HG03565 (cell line): ENCODE data around the gene LAIR1.
"Not testable (repeated sequence)": the region's sequence is repeated elsewhere in the genome, so short reads cannot be mapped to it uniquely, and the experiment has no call there.

Experiments
- ATAC-seq: cut with Tn5 transposase; IDR thresholded peaks from one replicate; pipeline ENCODE4 v1.9.1; 2021; ENCODE audit warnings: mild to moderate bottlenecking, moderate library complexity; ENCODE audit not compliant: unreplicated experiment

Gene LAIR1

GRCh38 chr19:54364775-54365257 lies at the start of gene LAIR1:
LAIR1 (minus strand) TSS chr19:54364931; CDS start chr19:54364804, 127 bp downstream.
- ATAC-seq: no peak

GRCh38 chr19:54414156-54414555 lies 49.4 kb upstream of the LAIR1 start:
- ATAC-seq: no peak

GRCh38 chr19:54412877-54413276 lies 48.1 kb upstream of the LAIR1 start:
- ATAC-seq: no peak

GRCh38 chr19:54411033-54411432 lies 46.3 kb upstream of the LAIR1 start:
- ATAC-seq: no peak

GRCh38 chr19:54408456-54409026 lies 43.8 kb upstream of the LAIR1 start:
- ATAC-seq: no peak

GRCh38 chr19:54407780-54408179 lies 43.0 kb upstream of the LAIR1 start:
- no peak for ATAC-seq

GRCh38 chr19:54405628-54406027 lies 40.9 kb upstream of the LAIR1 start:
- no peak for ATAC-seq

DNA sequence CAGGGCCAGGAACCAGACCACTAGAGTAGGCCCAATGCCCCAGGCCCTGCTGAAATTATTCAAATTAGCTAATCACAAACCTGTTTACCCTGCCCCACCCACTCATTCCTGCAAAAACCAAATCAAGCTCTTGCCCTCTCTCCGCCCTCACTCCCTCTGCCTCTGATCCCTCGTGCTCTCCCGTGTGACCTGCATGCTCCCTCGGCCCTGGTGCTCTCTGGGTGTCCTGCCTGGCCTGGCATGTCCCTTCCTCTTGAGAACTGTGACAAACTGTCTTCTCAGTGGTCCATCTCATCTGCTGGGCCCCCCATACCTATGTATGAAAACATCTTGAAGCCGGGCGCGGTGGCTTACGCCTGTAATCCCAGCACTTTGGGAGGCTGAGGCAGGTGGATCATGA lies 38.3 kb upstream of the LAIR1 start:
- ATAC-seq: no peak

DNA sequence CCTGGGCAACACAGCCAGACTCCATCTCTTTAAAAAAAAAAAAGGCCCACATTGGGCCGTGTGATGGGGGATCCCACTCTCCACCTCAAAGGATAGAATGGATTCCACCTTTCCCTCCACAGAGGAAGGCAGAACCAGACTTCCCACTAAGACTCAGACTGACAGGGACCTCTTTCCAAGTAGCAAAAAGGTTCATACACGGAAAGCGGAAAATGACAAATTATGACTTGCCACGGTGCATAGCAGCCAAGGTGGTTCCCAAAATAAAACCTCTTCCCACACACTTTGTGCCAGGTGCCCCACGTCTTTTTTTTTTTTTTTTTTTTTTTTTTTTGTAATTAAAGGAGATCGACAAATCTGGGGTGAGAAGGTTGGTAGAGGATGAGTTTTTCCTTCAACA lies 36.2 kb upstream of the LAIR1 start:
- no peak for ATAC-seq

DNA sequence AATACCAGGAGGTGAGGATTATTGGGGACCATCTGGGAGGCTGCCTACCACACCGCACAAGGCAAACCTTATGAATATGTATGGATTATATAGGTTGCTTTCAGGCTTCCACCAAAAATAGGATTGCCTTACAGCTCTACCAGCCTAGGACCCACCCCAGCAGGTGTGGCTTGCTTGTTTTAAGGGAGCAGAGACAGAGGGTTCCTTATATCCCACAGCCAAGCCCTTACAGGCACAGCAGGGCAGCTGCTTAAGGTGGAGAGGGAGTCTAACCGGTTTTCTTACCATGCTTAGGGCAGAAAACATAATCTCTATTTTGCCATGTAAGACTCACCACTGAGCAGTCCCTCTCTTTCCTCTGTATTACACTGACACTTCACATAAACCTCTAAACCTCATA lies 34.5 kb upstream of the LAIR1 start:
- no peak for ATAC-seq

- ATAC-seq: no peak
These were observed 31.0 kb upstream of the LAIR1 start for GRCh38 chr19:54395685-54396084.

- no peak for ATAC-seq
These were observed 28.6 kb upstream of the LAIR1 start for GRCh38 chr19:54393381-54393780.

GRCh38 chr19:54392105-54392504 lies 27.4 kb upstream of the LAIR1 start:
- no peak for ATAC-seq

DNA sequence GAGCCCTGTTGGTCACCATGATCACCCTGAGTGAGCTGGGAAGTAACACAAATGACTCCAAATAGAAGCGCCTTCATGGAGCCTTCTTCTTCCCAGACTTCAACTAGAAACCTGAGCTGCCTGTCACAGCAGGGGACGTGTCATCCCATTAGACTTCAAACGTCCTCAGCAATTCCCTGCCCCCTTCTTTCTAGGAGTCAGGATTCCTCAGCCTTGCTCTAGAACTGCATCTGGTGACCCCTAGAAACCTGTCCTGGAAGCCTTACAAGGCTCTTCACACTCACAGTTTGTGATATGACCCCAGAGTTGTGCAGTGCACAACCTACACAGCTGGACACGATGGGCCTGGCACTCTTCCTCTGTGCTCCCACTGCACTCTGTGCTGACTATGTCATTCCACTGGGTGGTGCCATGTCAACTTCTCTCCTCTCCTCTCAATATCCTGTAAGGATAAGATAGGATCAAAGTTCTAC lies 26.9 kb upstream of the LAIR1 start:
- no peak for ATAC-seq

DNA sequence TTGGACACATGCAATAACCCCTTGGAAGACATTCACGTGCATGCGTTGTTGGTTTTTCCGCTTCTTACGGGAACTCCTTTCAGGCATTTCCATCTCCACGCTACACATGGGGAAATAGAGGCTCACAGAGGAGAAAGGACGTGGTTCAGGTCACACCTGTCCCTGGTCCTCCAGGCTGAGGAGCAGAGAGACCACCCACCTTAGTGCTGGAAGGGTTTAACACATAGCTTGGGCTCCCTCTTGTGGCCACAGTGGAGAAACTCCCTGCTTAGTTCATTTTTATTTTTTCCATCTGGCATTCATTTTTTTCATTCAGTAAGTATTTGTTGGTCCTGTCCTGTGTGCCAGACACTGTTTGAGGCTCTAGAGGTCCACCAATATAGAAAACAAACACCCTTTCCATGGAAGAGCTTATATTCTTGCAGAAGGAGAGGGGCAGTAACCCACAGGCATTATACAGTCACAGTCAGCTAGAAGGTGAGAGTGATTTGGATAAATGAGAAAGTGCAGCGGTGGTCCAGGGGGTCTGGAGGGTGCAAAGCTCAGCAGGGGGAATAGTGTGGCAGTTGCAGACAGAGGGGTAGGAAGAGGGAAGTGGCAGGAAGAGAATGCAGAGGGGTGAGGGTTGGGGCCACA lies 26.3 kb upstream of the LAIR1 start:
- no peak for ATAC-seq

- ATAC-seq: no peak
These were observed 24.8 kb upstream of the LAIR1 start for GRCh38 chr19:54389553-54389952.

- no peak for ATAC-seq
These were observed 24.0 kb upstream of the LAIR1 start for GRCh38 chr19:54388802-54389139.

- ATAC-seq: no peak
These were observed 23.5 kb upstream of the LAIR1 start for GRCh38 chr19:54387991-54388801.

- no peak for ATAC-seq
These were observed 18.6 kb upstream of the LAIR1 start for GRCh38 chr19:54383330-54383729.

- not testable (repeated sequence) for ATAC-seq
These were observed 17.3 kb upstream of the LAIR1 start for GRCh38 chr19:54382041-54382440.

- no peak for ATAC-seq
These were observed 16.2 kb upstream of the LAIR1 start for GRCh38 chr19:54380897-54381296.

GRCh38 chr19:54379187-54379678 lies 14.5 kb upstream of the LAIR1 start:
- ATAC-seq: no peak
